Left lobe of liver (tissue), 2 donors: ENCODE data around the gene MYMK. TPM values are rescaled to one million over a fixed set of nuclear protein-coding genes. Genes with fewer than 3 reads are reported as not detected.

Experiments
- ATAC-seq: fragments of 200-7000 bp; cut with Tn5 transposase; one replicate; pipeline ENCODE4 v1.9.1; 2020; ENCODE audit warnings: mild to moderate bottlenecking, moderate library complexity
- DNase-seq: peaks from one replicate; pipeline ENCODE4 v3.0.0-alpha.2; 2020; ENCODE audit warnings: low spot score
- total RNA-seq: library from RNA; stranded (reverse); gene quantifications from one replicate; pipeline ENCODE4 v1.2.1, GENCODE V29; 2021
- donor health status: DM: no; HTN: no; CAD: no; lungs with moderate emphysema.
- donor health status: DM: no; HTN: yes; CAD: no.

Gene MYMK
- total RNA-seq, 1 donor from 2014 or later: not detected

DNA sequence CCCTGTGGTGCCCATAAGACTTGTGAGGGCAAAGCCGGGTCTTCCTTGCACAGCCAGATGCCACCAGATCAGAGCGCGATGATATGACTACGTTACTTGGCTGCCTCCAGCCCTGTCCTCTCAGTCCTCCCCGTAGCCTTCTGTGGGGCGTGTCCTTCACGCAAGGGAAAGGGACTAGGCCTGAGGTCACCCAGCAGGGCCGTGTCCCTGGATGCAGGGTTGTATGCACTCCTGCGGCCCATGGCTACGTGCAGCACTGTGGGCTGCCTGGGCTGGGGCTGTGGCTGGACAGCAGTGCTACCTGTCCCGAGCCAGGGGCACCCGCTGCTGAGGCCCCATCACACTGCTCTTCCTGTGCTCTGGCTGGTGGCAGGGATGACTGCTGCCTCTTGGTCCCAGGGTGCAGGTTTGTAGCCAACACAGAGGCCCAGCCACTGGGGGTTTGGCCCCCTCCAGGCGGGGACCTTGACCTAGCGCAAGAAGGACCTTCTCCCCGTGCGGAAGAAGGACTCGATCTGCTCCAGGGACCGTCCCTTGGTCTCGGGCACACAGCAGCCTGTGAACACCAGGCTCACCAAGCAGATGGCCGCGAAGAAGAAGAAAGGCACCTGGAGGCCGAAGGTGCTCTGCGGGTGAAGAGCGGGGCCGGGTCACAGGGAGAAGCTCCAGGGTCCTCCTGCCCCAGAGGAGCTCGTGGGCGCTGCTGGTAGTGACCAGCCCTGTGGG, 53.0 kb downstream of the MYMK start:
- DNase-seq (no peak), ATAC-seq (peak; percentile 51)

DNA sequence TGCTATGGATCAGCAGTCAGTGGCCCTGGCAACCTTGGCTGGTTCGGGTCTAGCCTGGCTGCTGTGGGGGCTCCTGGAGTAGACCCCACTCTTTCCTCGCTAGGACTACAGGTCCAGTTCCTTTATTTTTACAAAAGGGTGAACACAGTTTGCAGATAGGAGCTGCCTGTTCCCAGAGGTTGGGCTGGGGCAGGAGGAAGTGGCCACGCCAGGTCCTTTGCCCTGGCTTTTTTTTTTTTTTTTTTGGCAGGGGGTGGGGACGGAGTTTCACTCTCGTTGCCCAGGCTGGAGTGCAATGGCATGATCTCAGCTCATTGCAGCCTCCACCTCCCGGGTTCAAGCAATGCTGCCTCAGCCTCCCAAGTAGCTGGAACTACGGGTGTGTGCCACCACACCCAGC, 53.8 kb downstream of the MYMK start:
- DNase-seq (no peak), ATAC-seq (peak; percentile 52)

DNA sequence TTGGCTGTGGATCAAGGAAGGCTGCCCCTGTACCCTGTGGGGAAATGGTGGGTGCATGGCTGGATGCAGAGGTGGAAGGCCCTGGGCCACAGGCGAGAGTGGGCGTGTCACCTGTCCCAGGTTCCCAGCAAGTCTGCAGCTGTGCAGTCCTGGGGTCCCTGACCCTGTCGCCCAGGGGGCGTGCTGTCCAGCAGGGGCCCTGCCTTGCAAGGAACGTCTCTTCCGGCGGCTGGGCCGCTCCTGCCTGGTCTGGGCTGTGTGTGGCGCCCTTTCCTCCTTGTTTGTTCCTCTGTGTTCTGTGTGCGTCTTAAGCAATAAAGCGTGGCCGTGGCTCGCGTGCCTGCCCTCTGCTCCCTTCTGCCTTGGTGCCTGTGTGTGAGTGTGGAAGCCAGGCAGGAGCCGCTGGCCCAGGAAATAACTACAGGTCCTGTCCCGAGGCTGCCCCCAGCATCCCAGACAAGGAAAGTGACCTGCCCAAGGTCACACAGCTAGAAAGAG, 54.3 kb downstream of the MYMK start:
- DNase-seq (no peak), ATAC-seq (peak; percentile 6)

DNA sequence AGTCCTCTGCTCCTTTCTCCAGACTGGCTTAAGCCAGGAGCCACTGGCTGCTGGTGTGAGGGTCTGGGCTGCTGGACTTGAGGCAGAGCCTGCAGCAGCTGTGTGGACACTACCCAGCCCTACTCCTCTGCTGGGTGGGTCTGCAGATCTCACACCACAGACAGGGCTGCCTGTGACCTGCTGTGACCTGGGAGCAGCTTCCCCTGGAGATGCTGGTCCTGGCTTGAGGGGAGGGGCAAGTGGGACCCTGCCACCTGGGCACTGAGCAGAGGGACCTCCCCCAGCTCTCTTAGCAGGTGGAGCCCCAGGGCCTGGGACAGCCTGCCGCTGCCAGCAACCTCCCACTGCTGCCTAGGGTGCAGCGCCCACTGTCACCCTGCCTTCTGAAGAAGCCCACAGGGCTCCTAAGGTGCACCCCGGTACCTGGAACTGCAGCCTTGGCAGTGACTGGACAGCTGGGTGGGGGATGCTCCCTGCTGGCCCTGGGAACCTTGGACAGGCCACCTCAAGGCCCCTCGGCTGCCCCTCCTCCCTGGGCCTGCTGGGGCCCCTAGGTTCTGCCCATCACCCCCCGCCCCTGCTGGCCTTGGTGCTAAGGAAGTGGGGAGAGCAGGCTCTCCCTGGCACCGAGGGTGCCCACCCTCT, 55.9 kb downstream of the MYMK start:
- DNase-seq: no peak

DNA sequence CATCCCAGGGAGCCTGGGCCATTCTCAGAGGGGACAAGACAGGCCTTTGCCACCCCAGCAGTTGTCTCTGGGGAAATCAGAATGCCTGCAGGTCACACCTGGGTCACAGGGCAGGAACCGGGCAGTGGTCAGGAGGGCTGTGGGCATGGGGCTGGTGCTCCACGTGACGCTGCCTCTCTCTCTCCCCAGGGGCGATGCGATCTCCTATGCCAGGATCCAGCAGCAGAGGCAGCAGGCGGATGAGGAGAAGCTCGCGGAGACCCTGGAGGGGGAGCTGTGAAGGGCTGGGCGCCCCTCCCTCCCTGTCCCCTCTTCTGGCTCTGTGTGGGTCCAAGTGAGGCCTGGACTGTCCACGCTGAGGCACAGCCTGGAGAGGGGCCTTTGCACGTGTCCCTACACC, 56.4 kb downstream of the MYMK start:
- ATAC-seq (no peak), DNase-seq (no peak)

More for the DNA sequence above, 55.9 kb downstream of the MYMK start:
- ATAC-seq: no peak

DNA sequence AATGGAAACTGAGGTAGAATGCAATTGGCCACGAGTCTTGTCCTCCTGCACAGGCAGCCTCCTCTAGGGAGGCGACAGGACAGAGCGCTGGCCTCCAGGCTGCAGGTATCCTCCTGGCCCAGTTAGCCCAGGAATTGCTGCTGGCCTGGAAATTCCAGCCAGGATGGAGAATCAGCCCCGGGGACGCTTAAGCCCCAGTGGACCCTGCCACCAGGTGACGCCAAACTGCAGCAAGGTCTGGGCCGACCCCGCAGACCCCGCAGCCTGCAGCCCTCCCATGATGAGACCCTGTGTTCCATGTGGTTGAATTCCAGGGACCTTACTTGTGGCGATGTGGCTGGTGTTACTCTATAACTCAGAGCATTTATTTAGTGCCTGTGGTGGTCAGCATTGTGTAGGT, 57.7 kb downstream of the MYMK start:
- ATAC-seq: no peak
- DNase-seq: no peak

DNA sequence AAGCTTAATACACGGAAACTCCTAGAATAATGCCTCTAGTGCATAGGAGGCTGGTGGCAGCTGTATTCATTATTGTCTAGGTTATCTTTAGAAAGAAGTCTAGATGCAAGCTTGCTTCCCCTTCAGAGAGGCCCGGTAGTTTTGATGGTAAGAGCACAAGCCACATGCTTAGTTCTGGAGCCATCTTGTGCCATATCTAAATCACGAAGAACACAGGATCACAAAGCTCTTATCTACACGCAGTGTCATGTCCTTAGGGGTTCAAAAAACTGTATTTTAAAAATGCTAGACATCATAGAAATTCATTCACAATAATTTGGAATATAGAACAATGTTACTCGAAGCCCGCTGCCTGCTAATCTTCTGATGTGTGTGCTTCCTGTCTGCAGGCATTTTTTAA, 58.8 kb downstream of the MYMK start:
- no peak for ATAC-seq
- DNase-seq: no peak

DNA sequence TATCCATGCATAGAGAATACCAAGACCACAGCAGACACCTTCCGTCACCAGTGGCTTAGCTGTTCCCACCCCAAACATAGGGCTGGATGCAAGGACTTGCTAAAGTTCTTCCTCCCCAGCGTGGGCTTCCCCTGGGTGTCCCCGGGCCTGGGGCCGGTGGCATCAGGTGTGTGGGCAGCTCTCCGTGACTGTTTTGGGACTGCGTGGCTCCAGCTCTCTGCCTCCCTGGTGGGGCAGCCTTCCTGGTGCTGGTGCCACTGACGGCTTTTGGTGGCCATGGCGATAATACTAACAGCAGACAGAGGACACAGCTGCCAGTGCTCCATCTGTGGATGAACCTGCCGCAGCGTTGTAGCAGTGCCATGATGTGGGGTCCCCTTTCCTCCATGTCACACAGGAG, 60.1 kb downstream of the MYMK start:
- ATAC-seq (no peak), DNase-seq (no peak)

Other genes with a start within 250 kb of the MYMK start
- 0.03 TPM for gene ABO, start 249.8 kb downstream of the MYMK start, total RNA-seq
- 9.7 TPM for gene SURF6, start 188.8 kb downstream of the MYMK start, total RNA-seq
- gene MED22, start 176.8 kb downstream of the MYMK start, total RNA-seq: 10.3 TPM
- gene RPL7A, start 176.7 kb downstream of the MYMK start, total RNA-seq: 609 TPM
- gene SURF1, start 168.5 kb downstream of the MYMK start, total RNA-seq: 59.9 TPM
- gene SURF2, start 168.4 kb downstream of the MYMK start, total RNA-seq: 9.0 TPM
- 225 TPM for gene SURF4, start 148.9 kb downstream of the MYMK start, total RNA-seq
- gene STKLD1, start 148.6 kb downstream of the MYMK start, total RNA-seq: 0.83 TPM
- 12.3 TPM for gene REXO4, start 106.9 kb downstream of the MYMK start, total RNA-seq
- gene ADAMTS13, start 102.6 kb downstream of the MYMK start, total RNA-seq: 21.4 TPM
- gene CACFD1, start 65.0 kb downstream of the MYMK start, total RNA-seq: 30.0 TPM
- 1.3 TPM for gene SLC2A6, start 45.9 kb downstream of the MYMK start, total RNA-seq
- gene ADAMTSL2, start 9.7 kb upstream of the MYMK start, total RNA-seq: 18.0 TPM
- 2.8 TPM for gene FAM163B, start 84.4 kb upstream of the MYMK start, total RNA-seq
- 16.7 TPM for gene DBH, start 111.4 kb upstream of the MYMK start, total RNA-seq
- 208 TPM for gene SARDH, start 213.4 kb upstream of the MYMK start, total RNA-seq